Suprapubic skin (tissue), 3 donors: ENCODE data around the gene JPT1.

Experiments
- EP300 ChIP-seq: sonication (generic); formaldehyde crosslinking; IDR thresholded peaks from one replicate; pipeline ENCODE4 v1.6.1; 2017; ENCODE audit warnings: antibody characterized with exemption
- POLR2A ChIP-seq, 2 donors: fragments of 450-650 bp; IDR thresholded peaks; one replicate each; pipeline ENCODE4 v1.6.1; 2017; ENCODE audit warnings: antibody characterized with exemption in 2 of 2, mild to moderate bottlenecking in 2 of 2, moderate library complexity in 2 of 2
- TF ChIP-seq, protein P1 (sequence below), 2 donors: fragments of 200-600 bp in 1 of 2; fragments of 450-650 bp in 1 of 2; sonication (generic) in 1 of 2; IDR thresholded peaks; one replicate each; pipeline ENCODE4 v1.5.1; 2016 to 2019; ENCODE audit warnings: antibody characterized with exemption in 2 of 2, mild to moderate bottlenecking in 1 of 2, moderate library complexity in 1 of 2

DNA sequence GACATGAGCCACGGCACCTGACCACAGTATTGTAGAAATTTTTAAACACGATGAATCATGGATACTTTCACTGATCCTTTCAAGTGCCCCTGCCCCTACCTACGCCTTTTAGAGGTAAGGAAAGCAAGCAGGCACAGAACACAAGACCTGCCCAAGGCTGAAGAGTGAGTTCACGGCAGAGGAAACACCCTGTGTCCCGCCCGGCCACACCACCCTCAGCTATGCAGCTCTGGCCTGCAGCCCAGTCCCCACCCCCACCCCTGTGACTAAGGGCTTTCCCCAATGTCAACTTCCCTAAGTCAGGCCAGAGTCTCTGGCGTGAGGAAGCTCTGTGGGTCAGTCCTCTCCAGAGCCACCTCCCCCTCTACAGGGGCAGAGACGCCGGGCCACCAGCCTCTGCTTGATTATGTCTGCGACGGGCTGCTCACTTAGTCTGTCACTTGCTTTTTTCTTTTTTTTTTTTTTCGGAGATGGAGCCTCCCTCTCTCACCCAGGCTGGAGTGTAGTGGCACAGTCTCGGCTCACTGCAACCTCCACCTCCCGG is 58.2 kb downstream of the JPT1 start:
- TF ChIP-seq, protein P1, sequence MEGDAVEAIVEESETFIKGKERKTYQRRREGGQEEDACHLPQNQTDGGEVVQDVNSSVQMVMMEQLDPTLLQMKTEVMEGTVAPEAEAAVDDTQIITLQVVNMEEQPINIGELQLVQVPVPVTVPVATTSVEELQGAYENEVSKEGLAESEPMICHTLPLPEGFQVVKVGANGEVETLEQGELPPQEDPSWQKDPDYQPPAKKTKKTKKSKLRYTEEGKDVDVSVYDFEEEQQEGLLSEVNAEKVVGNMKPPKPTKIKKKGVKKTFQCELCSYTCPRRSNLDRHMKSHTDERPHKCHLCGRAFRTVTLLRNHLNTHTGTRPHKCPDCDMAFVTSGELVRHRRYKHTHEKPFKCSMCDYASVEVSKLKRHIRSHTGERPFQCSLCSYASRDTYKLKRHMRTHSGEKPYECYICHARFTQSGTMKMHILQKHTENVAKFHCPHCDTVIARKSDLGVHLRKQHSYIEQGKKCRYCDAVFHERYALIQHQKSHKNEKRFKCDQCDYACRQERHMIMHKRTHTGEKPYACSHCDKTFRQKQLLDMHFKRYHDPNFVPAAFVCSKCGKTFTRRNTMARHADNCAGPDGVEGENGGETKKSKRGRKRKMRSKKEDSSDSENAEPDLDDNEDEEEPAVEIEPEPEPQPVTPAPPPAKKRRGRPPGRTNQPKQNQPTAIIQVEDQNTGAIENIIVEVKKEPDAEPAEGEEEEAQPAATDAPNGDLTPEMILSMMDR (IDR thresholded peaks at IDR 0.05) = no peak
- TF ChIP-seq POLR2A (IDR thresholded peaks at IDR 0.05) (no peak), EP300 (no peak)
